HG02973 (cell line): Measurements from ENCODE around the gene ZNF236.

ENCODE experiments used
- ATAC-seq: cut with Tn5 transposase; IDR thresholded peaks from one replicate; pipeline ENCODE4 v1.9.1; 2021; ENCODE audit warnings: moderate library complexity; ENCODE audit not compliant: unreplicated experiment

The ZNF236 gene

DNA sequence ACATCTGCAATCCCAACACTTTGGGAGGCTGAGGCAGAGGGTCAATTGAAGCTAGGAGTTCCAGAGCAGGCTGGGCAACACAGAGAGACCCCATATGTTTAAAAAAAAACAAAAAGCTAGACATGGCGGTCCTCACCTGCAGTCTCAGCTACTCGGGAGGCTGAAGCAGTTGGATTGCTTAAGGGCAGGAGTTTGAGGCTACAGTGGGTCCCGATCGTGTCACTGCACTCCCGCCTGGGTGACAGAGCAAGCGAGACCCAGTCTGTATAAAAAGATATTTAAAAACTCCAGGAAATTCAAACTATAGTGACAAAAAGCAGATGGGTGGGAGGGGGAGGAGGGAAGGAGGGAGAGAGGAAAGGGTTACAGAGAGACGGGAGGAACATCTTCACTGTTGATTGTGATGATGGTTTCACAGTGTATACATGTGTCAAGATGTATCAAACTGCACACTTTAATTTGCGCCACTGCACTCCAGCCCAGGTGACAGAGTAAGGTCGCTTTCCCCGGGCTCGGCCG, 942 bp upstream of the ZNF236 start:
- ATAC-seq = no peak

DNA sequence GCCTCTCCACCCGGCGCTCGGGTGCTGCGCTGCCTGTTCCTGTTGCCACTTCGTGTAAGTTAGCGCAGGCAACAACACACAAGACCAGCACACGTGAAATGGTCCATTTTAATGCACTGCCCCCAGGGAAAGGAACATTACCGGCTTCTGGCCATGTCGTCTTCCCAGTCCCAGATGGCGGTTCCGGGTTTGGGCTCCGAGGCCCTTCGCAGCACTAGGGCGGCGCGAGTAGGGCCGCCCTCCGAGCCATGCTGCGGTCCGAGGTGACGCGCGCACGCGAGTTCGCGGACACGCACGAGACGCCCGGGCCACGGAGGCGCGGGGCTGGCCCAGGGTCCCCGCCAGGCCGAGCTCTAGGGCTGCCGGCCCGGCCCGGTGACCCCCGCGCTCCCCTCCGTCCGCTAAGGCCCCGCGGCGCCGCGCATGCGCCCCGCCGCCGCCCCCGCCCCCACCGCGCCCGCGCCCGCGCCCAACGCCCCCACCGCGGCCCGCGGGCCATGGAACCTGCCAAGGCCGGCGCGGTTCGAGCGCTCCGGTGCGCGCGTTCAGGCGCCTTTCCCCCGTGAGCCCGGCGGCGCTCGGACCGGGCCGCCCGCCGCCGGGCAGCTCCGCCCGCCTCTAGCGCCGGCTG, 367 bp upstream of the ZNF236 start:
- ATAC-seq = peak; percentile 32

DNA sequence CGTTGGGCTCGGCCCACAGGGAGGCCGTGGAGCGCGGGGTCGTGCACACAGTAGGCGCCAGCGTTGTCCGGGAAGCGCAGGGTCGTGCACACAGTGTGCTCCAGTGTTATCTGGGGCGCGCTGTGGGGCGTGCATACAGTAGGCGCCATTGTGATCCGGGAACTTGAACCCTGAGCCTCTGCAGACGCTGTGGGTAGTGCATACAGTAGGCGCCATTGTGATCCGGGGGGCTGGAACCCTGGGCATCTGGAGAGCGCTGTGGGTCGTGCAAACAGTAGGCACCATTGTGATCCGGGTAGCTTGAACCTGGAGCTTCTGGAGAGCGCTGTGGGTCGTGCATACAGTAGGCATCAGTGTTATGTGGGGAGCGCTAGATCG, 793 bp downstream of the ZNF236 start:
- no peak for ATAC-seq

DNA sequence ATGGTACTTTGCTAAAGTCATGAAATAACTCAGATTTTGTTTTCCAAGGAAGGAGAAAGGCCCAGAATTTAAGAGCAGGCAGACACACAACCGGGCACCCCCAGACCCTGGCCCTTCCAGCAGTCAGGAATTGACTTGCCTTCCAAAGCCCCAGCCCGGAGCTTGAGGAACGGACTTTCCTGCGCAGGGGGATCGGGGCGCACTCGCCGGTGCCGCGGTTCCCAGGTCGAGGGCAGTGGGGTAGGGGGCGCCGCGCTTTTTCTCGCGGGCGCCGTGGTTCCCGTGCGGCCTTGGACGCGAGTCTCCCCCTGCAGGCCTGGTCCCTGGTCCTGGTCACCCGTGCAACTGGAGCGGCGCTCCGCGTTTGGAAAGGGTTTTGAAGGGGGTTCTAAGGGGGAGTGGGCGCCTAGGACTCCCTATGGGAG, 1.2 kb downstream of the ZNF236 start:
- ATAC-seq = no peak

DNA sequence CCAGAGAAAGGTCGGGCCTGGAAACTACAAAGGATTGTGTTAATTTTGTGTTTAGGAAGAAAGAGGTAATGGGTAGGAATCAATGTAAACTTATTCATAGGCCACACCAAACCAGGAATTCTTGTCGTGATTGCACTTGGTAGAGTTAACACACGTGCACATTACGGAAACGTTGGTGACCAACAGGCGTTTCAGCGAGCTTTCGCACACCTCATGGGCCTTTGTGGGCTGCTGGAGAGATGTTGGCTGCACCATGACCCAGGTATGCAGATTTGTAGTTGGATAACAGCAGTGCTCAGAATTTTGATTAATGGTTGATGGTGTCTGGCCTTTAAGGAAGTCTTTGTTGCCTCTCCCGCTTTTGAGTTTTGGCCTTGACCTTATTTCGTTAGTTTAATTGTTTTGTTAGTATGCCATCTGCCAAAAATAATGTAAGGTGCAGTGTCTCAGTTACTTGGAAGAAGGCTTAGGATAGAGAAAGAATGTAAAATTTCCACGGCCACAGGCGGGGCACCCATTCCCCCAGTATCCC, 1.9 kb downstream of the ZNF236 start:
- no peak for ATAC-seq

DNA sequence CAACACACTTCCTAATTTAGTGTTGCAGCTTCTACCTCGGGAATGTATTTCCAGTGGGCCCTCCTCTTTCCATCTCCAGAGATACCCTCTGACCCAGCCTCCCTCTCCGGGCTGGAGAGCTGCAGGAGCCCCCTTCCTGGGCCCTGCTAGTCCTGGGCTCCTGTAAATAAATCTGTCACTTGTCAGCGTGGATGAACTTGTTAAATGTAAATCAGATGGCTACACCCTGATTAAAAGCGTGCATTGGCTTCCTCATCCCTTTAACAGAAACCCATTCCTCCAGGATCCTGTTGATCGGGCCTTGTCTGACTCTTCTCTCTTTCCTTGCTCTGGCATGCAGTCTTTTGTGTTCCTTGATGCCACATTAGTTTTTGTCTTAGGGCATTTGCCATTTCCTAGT, 2.4 kb downstream of the ZNF236 start:
- no peak for ATAC-seq

DNA sequence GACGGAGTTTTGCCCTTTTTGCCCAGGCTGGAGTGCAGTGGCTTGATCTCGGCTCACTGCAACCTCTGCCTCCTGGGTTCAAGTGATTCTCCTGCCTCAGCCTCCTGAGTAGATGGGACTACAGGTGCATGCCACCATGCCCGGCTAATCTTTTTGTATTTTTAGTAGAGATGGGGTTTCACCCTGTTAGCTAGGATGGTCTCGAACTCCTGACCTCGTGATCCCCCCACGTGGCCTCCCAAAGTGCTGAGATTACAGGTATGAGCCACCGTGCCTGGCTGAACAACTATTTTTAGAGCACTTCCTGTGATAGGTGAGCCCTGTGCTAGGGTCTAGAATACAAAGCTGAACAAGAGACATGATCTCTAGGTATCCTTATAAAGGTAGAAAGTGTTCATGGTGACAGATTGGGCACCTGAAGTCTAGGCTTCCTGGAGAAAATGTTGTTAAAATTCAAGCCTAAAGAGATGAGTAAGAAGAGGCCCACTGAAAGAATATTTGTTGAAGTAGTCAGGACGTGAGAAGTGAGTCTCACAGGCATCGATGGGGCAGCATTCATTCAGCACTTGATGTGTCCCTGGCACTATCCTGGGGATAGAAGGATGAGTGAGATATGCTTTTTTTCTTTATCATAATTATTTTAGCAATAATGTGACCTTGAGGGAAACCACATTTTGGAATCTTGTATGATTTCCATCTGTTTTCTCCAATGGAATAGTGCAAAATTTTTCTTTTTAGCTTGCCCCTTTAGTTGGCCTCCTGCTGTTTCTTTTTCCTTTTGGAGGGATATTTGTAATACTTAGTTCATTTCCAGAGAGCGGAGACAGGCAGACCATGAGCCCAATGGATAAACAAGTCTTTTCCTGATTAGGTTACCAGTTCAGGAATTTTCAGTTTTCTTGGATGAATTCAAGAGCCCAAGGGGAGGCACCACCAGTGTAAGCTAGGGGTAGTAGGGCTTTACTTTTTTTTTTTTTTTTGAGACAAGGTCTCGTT, 5.1 kb downstream of the ZNF236 start:
- ATAC-seq = no peak

DNA sequence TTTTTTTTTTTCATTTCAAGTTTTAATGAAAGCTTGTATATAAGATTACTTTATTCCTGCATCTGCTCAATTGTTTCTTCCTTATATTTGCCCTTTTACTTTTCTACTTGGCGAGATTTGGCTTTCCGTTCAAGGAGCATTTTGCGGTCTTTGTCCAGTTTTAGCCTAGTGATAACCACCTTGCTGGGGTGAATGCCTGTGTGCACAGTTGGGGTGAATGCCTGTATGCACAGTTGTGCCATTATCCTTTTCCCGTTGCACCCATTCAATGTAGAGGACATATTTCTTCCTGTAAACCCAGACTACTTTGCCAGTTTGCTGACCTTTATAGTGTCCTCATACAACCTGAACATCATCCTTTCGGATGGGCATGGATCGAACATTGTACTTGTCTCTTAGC, 12.0 kb downstream of the ZNF236 start:
- no peak for ATAC-seq

DNA sequence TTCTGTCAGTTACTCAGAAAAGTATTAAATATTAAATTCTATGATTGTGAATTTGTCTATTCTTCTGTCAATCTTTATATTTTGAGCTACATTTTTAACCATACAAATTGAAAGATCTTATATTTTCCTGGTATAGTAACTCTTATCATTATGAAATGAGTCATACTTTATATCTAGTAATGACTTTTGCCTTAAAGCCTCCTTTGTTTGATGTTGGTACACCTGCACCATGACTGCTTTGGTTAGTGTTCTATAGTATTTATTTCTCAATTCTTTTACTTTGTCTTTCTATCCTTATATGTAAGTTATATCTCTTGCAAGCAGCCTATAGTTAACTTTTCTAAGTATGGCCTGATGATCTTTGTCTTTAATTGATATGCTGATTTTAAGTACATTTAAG, 13.0 kb downstream of the ZNF236 start:
- ATAC-seq = no peak

DNA sequence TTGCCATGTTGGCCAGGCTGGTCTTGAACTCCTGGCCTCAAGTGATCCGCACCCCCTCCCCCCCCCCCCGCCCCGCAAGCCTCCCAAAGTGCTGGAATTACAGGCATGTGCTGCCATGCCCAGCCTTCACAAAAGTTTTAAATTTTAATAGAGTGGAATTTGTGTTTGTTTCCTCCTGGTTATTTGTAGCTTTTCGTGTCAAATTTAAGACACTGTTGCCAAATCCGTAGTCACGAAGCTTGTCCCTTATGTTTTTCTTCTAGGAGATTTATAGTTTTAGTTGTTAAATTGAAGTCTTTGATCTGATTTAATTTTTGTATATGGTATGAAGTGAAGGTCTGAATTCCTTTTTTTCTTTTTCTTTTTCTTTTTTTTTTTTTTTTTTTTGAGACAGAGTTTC, 14.7 kb downstream of the ZNF236 start:
- ATAC-seq = no peak

DNA sequence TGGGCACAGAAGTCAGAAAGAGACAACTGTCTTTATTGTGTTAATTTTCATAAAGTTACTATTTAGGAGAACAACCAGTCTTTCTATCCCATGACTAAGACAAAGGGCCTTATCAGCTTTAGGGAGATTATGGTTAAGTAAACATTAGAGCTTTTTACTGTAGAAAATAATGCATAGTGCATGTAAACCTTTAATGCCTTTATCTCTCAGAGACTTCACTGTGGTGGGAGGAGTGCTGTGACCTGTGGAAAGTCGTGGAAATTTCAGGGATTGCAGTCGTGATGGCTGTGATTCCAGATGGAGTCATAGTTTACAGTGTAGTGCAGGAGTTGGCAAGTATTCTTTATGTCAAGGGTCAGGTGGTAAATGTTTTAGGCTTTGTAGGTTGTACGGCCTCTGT, 15.8 kb downstream of the ZNF236 start:
- ATAC-seq = no peak

DNA sequence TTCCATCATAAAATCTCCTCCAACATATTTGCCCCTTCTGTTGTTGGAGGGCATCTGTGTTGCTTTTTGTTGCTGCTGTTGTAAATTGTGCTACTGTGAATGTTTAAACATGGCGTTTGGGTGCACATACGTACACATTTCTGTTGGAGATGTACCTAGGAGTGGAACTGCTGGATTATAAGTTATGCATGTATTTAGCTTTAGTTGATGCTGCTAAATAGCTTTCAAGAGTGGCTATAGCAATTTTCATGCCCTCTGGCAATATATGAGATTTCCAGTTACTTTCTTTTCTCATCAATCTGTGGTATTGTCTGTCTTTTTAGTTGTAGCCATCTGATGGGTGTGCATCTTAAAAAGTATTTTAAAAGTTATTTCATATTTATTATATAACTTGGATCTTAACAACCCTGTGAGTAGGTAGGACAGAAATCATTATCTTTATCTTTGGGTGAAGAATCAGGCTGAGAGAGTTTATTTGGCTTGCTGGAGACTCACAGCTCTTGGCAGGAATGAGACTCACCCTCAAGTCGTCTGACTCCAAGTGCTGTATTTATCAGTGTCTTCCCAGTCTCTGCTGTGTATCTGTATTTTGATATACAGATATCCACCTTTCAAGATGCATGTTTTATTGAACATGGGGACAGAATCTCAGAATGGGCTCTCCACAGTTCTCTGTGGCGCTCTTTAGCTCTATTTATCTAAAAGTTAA, 16.9 kb downstream of the ZNF236 start:
- ATAC-seq = no peak

DNA sequence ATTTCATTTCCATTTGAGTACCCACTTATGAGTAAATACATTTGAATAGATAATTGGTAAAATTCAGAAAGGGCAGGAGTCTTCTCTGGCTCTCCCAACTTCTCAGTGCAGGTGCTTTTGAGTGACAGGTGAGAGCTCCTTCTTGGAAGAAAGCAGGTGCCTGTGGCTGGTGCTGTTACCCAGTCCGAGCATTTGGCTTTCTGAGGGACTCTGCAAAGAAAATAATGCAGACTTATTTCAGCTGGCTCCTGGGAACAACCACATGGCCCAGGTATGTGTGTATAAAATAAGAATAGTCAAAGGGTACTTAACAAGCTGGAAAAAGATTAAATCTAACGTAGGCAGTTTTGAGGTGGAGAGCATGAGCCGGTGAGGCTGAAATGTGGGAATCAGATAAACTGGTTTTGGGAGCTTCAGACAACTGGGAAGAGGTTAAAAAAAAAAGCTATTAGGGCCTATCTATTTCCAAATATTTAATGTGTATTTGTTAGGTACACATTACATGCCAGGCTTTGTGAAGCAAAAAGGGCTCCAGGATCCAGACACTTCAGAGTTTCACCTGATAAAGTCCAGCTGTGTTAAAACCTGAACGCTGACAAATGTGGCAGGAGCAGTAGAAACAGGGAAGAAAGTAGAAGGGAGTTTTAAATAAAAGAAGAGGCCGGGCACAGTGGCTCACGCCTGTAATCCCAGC, 20.6 kb downstream of the ZNF236 start:
- ATAC-seq = no peak

DNA sequence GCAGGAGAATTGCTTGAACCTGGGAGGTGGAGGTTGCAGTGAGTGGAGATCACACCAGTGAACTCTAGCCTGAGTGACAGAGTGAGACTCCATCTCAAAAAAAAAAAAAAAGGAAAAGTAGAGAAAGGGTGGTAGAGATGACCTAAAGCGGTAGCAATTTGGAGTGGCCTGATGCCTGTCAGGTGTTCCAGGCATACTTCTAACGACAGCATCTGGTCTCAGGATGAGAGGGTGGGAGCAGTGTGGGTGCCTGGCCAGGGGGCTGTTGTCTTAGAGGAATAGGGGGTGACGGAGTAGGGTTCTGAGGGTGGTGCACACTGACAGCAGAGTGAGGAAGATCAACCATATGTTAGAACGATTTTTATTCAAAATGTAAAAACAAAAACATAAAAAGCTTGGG, 21.8 kb downstream of the ZNF236 start:
- ATAC-seq = no peak

DNA sequence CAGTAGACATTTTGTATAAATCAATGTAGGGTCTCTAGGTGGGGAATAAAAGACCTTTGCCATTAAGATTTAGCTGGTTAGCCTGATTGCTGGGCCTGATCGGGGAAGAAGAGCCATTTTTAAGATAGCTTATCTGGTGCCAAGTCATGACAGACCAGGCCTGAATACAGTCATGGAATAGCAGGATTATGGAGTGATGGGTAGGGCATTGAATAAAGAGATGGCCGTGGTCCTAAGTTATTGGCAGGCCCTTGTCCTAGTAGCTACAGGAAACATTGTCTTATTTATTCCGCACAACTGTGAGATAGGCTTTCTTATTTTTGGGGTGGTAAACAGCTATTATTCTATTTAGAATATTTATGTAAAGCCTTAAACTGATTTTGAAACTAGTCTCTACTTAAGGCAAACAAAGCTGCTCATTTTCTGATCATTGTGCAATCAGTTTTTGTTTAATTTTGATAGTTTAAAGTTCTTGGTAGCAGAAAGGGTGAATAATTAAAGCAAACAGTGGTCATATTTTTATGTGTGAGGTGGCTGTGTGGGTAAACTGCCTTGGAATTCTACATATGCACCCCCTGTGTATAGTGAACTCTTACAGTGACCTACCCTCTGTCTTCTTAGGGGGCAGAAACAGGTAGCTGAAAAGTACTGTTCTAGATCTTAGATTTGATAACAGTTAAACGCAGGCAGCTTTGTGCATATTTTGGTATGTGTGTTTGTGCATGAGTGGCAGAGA, 22.6 kb downstream of the ZNF236 start:
- ATAC-seq = no peak

DNA sequence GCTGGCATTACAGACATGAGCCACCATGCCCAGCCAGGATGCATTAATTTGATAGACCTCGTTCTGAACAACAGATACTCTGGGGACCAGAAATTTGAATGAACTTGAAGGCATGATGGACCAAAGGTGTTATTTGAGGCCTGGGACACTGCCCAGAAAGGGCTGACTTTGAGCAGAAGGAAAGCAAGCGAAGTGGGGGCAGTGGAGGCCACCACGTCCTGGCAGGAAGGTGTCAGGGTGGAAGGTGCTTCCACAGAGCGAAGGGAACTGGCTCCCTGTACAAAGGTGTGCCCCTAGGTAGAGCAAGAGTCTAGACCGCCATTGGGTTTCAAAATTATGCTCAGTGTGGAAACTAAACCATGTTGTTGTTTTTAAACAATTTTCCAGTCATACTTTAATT, 23.9 kb downstream of the ZNF236 start:
- no peak for ATAC-seq

DNA sequence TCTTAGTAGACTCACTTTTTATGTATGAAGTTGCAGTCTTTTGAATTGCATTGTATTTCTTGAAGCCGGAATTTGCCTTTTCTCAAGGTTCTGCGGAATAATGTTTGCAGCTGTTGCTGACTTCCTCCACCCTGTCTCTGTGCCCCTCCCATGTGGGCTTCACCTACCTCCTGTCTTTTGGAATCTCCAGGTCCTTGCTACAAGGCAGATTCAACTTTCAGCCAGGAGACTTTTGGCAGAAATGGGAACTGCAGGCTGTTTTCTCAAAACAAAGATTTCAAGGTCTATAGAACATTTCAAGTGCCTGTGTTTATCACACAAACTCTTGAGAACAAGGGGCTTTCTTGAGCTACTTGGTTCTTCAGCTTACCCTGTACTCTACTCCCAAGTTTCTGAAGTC, 25.6 kb downstream of the ZNF236 start:
- ATAC-seq = no peak

DNA sequence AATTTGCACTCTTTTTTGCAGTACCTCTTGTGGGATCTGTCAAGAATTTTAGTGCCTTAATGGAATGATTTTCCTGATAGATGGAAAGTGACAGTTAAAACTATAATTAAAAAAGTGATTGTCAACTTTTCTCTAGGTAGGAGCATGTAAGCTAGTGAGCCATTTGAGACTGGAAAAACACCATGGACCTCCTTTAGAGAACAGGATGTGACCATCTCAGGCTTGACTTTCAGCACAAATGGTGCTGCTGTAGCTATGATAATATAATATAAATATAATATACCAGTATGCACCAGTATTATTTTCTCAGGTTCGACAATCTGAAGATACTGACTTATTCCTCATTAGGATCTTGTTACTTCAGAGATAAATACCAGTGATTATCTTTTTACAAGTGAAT, 27.8 kb downstream of the ZNF236 start:
- ATAC-seq = no peak

DNA sequence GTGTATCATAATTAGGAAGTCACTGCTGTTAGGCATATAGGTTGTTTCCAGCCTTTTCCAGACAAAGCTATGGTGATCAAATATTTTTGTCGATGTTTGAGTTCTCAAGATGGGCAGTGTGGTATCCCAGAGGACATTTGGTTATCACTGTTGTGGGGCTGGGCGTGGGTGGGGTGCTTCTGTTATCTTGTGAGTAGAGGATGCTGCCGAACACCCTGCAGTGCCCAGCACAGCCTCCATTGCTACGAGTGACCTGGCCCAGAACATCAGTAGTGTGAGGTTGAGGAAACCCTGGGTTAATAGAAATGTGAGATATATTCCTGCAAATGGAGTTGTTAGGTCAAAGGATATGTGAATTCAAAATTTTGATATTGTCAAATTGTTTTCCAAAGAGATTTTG, 33.2 kb downstream of the ZNF236 start:
- no peak for ATAC-seq

DNA sequence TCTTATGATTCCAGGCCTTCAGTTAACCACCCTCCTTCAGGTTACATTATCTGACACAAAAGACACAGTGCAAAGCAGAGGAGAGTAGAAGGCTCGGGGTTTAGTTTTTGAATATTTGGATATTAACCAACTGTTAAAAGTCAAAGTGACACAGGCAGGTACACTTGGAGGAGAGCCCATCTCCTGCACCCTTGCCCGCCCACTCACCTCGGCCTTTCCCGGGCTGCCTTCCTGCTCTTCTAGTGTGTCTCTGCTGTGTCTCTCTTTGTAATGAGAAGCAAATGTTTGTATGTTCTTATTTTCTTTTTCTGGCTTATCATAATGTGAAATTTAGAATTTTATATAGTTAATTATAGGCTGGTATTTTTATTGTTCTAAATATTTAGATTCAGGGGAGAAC, 35.1 kb downstream of the ZNF236 start:
- no peak for ATAC-seq
